ENCODE results near the gene METAP2.
"Not testable (repeated sequence)": the region's sequence is repeated elsewhere in the genome, so short reads cannot be mapped to it uniquely, and the experiment has no call there.

METAP2 gene

DNA sequence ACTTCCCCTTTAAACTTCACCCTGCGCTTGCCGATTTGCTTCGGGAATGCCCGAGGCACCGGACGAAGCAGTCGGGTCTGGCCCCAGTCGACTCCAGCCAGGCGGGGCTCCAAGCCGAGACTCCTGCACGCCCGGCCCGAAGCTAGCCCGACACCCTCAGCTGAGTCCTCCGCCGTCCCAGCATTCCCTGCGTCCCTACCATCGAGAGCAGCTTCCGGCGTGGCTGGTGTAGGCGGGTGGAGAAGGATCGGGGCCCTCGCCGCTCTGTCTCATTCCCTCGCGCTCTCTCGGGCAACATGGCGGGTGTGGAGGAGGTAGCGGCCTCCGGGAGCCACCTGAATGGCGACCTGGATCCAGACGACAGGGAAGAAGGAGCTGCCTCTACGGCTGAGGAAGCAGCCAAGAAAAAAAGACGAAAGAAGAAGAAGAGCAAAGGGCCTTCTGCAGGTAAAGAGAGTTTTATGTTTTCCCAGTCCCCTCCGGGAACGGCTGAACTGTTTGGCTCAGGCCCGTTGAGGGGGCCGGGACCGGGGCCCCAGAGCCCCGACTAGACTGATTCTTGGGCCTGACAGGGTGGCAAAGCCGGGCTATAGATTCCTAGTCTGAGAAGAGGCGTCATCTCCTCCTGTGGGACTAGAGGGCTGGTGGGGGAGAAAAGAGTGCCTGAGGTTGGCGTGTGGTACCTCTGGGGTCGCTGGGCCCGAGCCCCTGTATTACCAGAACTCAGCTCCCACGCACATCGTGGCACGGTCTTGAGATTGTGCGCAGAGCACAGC is at the start of gene METAP2:
Gene METAP2, plus strand, starts transcription at position 269 of the 776 bp plus-strand sequence. Its CDS starts 28 bp downstream, at position 297.
- DNase-seq (ENCODE audit: low spot score), result peak; percentile 88

DNA sequence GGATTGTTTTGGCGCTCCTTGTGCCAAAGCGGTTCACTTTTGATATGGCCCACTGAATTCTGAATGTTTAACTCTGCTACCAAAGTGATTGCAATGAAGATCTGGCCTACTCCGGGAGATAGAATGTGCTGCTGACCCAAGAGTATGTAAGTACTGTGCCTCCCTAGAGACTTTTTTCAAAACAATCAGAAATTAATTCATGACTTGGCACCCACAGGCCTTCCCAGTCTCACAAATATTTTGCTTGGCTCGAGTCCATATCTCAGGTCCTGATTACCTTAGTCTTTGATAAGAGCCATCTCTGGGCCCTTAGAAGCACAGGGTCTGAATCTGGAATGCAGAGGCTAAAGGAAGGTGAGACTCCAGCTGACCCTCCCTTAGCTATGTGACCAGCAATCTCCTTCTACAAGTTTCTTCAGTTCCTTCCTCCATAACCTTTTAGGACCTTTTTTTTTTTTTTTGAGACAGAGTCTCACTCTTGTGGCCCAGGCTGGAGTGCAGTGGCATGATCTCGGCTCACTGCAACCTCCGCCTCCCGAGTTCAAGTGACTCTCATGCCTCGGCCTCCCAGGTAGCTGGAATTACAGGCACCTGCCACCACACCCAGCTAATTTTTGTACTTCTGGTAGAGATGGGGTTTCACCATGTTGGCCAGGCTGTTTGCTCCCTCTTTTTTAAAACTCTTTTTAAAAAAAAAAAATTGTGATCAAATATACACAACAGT is 49.5 kb upstream of the METAP2 start:
- DNase-seq (ENCODE audit: low spot score), result no peak

GRCh38 chr12:95429172-95429510 is 44.8 kb upstream of the METAP2 start:
- DNase-seq (ENCODE audit: low spot score), result no peak

DNA sequence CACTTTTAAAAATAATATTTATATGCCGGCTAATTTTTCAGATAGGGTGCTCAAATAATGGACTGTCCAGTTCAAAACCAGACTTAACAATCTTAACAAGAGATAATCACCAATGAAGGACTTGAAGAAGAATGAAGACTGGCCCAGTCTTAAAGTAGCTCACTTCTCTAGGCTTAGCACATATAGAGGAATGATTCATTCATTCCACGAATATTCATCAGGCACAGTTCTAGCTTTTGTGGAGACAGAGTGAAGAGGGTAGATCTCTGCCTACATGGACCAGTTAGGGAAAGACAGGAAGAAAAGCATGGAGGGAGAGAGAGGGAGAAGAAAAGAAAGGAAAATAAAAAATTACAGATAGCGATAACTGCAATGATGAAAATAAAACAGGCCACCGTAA is 42.8 kb upstream of the METAP2 start:
- DNase-seq (ENCODE audit: low spot score), result no peak

- no peak for DNase-seq (ENCODE audit: low spot score)
These were observed 38.6 kb upstream of the METAP2 start for GRCh38 chr12:95435355-95435754.

DNA sequence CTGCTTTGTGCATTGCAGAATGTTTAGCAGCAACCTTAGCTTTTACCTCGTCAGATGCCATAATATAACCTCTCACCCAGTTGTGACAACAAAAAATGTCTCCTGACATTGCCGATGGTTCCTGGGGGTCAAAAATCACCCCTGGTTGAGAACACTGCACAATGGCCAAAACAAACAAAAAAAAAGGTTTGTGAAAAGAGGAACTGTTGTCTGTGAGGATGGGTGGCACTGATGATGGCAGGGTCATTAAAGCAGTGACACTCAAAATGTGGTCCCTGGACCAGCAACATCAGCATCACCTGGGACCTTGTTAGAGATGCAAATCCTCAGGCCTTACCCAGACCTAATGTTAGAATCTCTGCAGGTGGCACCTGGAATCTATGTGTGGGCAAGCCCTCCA is 36.4 kb upstream of the METAP2 start:
- no peak for DNase-seq (ENCODE audit: low spot score)

GRCh38 chr12:95439461-95440230 is 34.3 kb upstream of the METAP2 start:
- no peak for DNase-seq (ENCODE audit: low spot score)

DNA sequence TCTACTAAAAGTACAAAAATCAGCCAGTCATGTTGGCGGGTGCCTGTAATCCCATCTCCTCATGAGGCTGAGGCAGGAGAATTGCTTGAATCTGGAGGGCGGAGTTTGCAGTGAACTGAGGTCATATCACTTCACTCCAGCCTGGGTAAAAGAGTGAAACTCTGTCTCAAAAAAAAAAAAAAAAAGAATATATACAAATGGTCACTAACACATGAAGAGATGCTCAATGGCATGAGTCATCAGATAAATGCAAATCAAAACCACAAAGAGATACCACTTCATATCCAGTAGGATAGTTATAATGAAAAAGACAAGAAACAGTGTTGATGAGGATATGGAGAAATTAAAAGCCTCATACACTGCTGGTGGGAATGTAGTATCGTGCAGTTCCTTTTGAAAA is 33.6 kb upstream of the METAP2 start:
- no peak for DNase-seq (ENCODE audit: low spot score)

- DNase-seq (ENCODE audit: low spot score), result no peak
These were observed 30.5 kb upstream of the METAP2 start for GRCh38 chr12:95443459-95443858.

GRCh38 chr12:95445099-95445498 is 28.9 kb upstream of the METAP2 start:
- DNase-seq (ENCODE audit: low spot score), result not testable (repeated sequence)

GRCh38 chr12:95445884-95446505 is 28.0 kb upstream of the METAP2 start:
- DNase-seq (ENCODE audit: low spot score), result no peak

DNA sequence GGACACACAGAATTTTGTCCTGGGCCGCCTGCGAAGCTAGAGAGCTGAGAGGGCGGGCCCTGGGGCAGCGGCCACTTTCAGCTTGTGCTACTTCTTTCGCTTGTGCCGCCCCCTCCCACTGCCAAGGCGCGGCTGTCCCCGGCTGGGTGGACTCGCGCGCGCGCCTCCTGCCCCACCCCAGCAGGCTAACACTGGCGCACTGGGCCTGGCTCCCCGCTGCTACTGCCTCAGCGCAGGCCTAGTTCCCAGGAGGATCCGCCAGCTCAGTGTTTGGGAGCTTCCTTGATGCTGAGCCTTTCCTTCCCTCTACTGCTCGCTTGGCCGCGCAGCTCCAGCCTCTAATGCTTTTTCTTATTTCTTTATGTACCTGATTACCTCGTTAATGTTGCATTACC is 27.4 kb upstream of the METAP2 start:
- peak; percentile 68 for DNase-seq (ENCODE audit: low spot score)

DNA sequence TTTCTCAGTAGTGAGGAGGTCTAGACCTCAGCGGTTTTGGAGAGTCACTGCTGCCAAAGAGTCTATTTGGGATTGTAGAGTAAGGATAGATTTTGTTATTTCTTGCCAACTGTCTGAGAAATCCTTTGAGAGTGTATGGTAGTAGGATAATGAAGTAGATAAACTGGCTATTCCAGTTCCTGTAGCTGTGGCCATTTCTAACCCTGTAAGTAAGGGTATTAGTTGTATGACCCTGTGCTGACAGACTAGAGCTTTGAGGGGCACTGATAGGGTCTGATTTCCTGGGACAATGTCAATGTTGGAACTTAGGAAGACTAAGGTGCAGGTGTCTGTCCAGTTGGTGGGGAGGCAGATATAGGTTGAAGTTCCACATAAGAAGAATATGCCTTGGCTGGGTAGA is 24.3 kb upstream of the METAP2 start:
- not testable (repeated sequence) for DNase-seq (ENCODE audit: low spot score)

DNA sequence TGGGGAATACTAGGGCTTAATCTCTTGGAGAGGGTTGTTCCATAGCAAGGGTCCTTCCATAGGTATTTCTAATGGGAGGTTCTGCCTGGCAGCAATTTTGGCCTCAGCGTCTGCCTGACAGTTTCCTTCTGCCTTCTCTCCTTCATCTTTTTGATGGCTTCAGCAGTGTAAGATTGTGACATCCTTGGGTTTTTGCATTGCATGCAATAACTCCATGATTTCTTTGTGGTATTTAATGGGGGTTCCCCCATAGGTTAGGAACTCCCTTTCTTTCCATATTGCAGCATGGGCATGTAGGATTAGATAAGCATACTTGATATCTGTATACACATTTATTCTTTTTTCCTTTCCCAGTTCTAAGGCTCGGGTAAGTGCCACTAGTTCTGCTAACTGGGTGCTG is 21.5 kb upstream of the METAP2 start:
- not testable (repeated sequence) for DNase-seq (ENCODE audit: low spot score)

GRCh38 chr12:95453881-95454280 is 20.1 kb upstream of the METAP2 start:
- DNase-seq (ENCODE audit: low spot score), result not testable (repeated sequence)

- not testable (repeated sequence) for DNase-seq (ENCODE audit: low spot score)
These were observed 19.2 kb upstream of the METAP2 start for GRCh38 chr12:95454780-95455215.

- DNase-seq (ENCODE audit: low spot score), result not testable (repeated sequence)
These were observed 16.3 kb upstream of the METAP2 start for GRCh38 chr12:95457605-95458004.

DNA sequence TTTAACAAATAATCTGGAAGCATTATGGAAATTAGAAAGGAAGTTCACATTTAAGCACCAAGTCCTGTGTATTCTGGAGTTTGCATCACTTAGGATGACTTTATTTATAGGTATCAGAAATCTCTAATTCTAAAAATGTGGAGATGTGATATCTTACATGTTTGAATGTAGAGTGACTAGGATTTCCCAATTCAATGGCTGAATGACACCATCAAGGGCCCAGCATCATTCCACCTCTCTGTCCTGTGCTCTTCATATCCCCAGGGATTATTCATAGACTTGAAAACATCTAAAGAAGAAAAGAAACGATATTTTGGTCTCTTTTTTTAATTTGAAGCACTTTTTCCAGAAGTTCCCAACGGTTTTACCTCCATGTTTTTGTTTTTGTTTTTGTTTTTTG is 15.2 kb upstream of the METAP2 start:
- no peak for DNase-seq (ENCODE audit: low spot score)

- no peak for DNase-seq (ENCODE audit: low spot score)
These were observed 14.6 kb upstream of the METAP2 start for GRCh38 chr12:95459310-95459709.

GRCh38 chr12:95460105-95460504 is 13.8 kb upstream of the METAP2 start:
- DNase-seq (ENCODE audit: low spot score), result no peak

GRCh38 chr12:95460896-95461295 is 13.1 kb upstream of the METAP2 start:
- no peak for DNase-seq (ENCODE audit: low spot score)

DNA sequence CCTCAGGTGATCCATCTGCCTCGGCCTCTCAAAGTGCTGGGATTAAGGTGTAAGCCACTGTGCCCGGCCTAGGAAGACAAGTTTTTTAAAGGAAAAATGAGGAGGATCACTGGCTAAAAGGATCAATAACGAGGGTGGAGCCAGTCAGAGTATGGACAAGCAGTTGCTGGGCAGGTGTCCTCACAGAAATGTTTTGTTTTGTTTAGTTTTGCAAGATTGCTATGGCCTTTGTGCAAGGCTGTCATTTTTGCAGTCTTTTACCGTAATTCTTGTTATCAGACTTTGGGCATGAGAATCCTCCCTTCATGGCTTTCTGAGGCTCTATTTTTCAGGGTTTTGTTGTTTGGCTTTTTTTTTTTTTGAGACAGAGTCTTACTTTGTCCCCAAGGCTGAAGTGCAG is 11.9 kb upstream of the METAP2 start:
- no peak for DNase-seq (ENCODE audit: low spot score)
